Measurements from ENCODE around the gene GPX3. TPM values are rescaled to one million over a fixed set of nuclear protein-coding genes. Genes with fewer than 3 reads are reported as not detected.

The GPX3 gene
- total and polyA plus RNA-seq, 2 of the 13 experiments (the other 11 are each of a cell fraction or from before 2014, with no cell fraction given) = 33.8 to 1,892 TPM

GRCh38 chr5:151047814-151048425 lies 27.5 kb downstream of the GPX3 start (continued):
- TF ChIP-seq MTERF4 (CRISPR knock-in tag; IDR thresholded peaks at IDR 0.05) = 0 out of 2 replicates have a peak, but pooled peaks have one; percentile 42
- TF ChIP-seq HNF4G (IDR thresholded peaks at IDR 0.05; ENCODE audit: borderline replicate concordance, low read depth, low read length) = no peak
- TF ChIP-seq HNF4G (CRISPR knock-in tag; IDR thresholded peaks at IDR 0.05; ENCODE audit: borderline replicate concordance, low read depth) = no peak
- no peak for TF ChIP-seq ZNF660 (CRISPR knock-in tag; IDR thresholded peaks at IDR 0.05; ENCODE audit: borderline replicate concordance, low read depth)
- TF ChIP-seq MAF1 (CRISPR knock-in tag; IDR thresholded peaks at IDR 0.05; ENCODE audit: borderline replicate concordance) = no peak
- TF ChIP-seq RCOR2 (CRISPR knock-in tag; IDR thresholded peaks at IDR 0.05) = no peak
- TF ChIP-seq, protein P1, sequence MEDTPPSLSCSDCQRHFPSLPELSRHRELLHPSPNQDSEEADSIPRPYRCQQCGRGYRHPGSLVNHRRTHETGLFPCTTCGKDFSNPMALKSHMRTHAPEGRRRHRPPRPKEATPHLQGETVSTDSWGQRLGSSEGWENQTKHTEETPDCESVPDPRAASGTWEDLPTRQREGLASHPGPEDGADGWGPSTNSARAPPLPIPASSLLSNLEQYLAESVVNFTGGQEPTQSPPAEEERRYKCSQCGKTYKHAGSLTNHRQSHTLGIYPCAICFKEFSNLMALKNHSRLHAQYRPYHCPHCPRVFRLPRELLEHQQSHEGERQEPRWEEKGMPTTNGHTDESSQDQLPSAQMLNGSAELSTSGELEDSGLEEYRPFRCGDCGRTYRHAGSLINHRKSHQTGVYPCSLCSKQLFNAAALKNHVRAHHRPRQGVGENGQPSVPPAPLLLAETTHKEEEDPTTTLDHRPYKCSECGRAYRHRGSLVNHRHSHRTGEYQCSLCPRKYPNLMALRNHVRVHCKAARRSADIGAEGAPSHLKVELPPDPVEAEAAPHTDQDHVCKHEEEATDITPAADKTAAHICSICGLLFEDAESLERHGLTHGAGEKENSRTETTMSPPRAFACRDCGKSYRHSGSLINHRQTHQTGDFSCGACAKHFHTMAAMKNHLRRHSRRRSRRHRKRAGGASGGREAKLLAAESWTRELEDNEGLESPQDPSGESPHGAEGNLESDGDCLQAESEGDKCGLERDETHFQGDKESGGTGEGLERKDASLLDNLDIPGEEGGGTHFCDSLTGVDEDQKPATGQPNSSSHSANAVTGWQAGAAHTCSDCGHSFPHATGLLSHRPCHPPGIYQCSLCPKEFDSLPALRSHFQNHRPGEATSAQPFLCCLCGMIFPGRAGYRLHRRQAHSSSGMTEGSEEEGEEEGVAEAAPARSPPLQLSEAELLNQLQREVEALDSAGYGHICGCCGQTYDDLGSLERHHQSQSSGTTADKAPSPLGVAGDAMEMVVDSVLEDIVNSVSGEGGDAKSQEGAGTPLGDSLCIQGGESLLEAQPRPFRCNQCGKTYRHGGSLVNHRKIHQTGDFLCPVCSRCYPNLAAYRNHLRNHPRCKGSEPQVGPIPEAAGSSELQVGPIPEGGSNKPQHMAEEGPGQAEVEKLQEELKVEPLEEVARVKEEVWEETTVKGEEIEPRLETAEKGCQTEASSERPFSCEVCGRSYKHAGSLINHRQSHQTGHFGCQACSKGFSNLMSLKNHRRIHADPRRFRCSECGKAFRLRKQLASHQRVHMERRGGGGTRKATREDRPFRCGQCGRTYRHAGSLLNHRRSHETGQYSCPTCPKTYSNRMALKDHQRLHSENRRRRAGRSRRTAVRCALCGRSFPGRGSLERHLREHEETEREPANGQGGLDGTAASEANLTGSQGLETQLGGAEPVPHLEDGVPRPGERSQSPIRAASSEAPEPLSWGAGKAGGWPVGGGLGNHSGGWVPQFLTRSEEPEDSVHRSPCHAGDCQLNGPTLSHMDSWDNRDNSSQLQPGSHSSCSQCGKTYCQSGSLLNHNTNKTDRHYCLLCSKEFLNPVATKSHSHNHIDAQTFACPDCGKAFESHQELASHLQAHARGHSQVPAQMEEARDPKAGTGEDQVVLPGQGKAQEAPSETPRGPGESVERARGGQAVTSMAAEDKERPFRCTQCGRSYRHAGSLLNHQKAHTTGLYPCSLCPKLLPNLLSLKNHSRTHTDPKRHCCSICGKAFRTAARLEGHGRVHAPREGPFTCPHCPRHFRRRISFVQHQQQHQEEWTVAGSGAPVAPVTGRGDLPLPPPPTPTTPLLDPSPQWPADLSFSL (CRISPR knock-in tag; IDR thresholded peaks at IDR 0.05) = no peak
- no peak for TF ChIP-seq NR1H2 (CRISPR knock-in tag; IDR thresholded peaks at IDR 0.05; ENCODE audit: borderline replicate concordance, low read depth)
- TF ChIP-seq ZNF775 (CRISPR knock-in tag; IDR thresholded peaks at IDR 0.05; ENCODE audit: borderline replicate concordance) = no peak
- TF ChIP-seq ZSCAN25 (CRISPR knock-in tag; IDR thresholded peaks at IDR 0.05) = 0 out of 2 replicates have a peak, but pooled peaks have one; percentile 27
- TF ChIP-seq CTCF (CRISPR knock-in tag; IDR thresholded peaks at IDR 0.05) = peak; percentile 91
- TF ChIP-seq, protein P2, sequence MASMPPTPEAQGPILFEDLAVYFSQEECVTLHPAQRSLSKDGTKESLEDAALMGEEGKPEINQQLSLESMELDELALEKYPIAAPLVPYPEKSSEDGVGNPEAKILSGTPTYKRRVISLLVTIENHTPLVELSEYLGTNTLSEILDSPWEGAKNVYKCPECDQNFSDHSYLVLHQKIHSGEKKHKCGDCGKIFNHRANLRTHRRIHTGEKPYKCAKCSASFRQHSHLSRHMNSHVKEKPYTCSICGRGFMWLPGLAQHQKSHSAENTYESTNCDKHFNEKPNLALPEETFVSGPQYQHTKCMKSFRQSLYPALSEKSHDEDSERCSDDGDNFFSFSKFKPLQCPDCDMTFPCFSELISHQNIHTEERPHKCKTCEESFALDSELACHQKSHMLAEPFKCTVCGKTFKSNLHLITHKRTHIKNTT (CRISPR knock-in tag; IDR thresholded peaks at IDR 0.05) = no peak
- TF ChIP-seq ZBTB49 (CRISPR knock-in tag; IDR thresholded peaks at IDR 0.05; ENCODE audit: borderline replicate concordance) = no peak
- TF ChIP-seq ZNF136 (CRISPR knock-in tag; IDR thresholded peaks at IDR 0.05; ENCODE audit: low read depth) = no peak
- TF ChIP-seq NR0B2 (CRISPR knock-in tag; IDR thresholded peaks at IDR 0.05) = no peak
